Measurements from ENCODE around the gene CITED2.
"Not testable (repeated sequence)": the region's sequence is repeated elsewhere in the genome, so short reads cannot be mapped to it uniquely, and the experiment has no call there.

The CITED2 gene

DNA sequence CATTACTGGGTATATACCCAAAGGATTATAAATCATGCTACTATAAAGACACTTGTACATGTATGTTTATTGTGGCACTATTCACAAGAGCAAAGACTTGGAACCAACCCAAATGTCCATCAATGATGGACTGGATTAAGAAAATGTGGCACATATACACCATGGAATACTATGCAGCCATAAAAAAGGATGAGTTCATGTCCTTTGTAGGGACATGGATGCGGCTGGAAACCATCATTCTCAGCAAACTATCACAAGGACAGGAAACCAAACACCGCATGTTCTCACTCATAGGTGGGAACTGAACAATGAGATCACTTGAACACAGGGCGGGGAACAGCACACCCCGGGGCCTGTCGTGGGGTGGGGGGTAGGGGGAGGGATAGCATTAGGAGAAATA is 10.7 kb downstream of the CITED2 start:
- not testable (repeated sequence) for DNase-seq

DNA sequence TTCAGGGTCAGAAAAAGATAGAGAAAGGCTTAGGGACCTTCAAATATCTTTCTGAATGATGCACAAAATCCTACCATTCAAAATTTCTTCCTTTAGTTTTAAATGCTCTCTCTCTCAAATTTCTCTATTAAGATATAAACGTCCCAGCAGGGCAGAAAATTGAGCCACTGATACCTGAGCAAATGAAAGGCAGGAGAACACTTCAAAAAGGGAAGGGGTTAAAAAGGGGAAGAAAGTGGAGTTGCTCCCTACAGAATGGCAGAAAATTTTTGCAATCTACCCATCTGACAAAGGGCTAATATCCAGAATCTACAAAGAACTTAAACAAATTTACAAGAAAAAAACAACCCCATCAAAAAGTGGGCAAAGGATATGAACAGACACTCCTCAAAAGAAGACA is 11.3 kb downstream of the CITED2 start:
- DNase-seq: not testable (repeated sequence)

DNA sequence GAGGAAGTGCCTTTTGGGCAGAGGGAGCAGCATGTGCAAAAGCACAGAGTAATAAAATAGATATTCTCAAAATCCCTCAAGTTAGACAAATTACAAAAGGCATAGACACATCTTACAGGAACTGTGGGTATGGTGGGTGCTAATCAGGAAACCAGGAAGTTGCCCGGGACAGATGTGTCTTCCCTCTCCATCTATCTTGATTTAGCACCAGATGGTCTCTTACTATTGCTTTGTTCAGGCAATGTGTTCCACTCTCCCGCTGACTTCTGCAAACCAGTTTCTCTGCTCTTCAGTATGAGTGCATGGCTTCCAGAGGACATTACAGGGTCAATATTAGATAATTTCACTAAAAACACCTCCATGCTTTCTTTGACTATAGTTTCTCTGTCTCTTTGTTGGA is 13.2 kb downstream of the CITED2 start:
- no peak for DNase-seq

DNA sequence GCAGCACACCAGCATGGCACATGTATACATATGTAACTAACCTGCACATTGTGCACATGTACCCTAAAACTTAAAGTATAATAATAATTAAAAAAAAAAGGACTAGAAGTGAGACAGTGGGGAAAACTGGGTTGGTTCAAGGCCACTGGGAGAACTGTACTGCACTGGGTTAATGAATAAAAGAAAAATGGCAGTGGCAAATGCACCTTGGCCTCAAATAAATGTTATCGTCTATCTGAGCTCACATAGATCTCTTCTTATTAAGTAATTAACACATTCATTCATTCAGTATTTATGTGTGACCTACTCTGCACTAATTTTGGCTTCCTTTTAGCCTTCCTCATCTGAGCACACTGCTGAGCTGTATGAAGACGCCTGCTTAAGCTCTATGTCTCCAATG is 17.5 kb downstream of the CITED2 start:
- no peak for DNase-seq

DNA sequence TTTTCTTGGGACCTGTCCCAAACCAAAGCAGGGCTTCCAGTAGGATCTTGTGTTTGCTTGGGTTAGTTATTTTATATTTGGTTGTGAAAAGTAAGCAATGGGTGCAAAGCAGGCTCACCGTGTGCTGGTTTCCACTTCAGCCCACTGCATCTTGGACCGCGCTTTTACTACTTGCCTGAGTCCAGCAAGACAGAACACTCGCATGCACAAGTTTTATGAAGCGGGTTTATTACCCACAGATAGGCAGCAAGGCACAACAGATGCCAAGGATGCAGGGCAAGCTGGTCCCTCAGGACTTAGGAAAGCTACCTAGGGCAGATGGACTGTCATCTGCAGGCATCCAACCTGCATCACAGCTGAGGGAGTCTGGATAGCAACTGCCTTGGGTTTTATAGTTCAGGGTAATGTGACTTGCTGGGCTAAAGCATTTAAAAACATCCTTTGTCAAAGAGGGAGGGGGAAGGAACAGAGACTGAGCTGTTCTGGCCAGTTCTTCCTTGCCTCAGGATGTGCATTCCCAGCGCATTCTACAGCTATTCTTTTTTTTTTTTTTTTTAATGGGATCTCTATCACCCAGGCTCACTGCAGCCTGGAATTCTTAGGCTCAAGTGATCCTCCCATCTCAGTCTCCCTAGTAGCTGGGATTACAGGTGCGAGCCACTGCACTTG is 18.5 kb downstream of the CITED2 start:
- no peak for DNase-seq

DNA sequence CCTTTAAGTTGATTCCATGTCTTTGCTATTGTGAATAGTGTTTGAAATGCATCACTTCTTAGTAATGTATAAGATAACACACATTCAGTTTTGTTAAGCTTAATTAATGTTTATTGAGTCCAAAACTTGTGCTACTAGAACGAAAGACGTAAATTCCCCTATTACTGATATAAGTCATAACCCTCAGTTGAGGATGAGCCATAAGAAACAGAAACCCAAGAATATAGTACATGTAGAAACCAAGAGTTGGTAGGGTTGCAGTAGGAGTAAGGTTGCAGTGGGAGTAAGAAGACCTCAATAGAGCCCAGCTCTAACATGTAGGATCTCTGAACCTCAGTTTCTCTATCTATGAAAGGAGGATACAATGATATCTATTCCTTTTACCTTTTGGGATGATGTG is 19.3 kb downstream of the CITED2 start:
- no peak for DNase-seq

DNA sequence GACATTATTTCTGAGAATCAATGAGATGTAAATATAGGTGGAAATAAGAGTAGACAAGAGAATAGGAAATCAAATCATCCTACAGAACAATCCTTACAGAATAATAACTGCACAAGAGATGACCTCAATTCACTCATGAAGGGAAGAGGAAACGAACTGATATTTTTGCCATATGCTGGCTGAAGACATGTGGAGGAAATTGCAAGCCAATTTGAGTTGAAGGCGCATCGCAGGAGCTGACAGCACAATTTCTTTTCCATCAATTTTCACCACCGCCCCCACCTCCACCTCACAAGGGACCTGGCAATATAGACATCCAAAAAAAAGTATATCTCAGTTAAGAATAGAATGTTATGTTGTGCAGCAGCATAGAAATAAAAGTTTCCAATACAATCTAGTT is 20.3 kb downstream of the CITED2 start:
- no peak for DNase-seq

DNA sequence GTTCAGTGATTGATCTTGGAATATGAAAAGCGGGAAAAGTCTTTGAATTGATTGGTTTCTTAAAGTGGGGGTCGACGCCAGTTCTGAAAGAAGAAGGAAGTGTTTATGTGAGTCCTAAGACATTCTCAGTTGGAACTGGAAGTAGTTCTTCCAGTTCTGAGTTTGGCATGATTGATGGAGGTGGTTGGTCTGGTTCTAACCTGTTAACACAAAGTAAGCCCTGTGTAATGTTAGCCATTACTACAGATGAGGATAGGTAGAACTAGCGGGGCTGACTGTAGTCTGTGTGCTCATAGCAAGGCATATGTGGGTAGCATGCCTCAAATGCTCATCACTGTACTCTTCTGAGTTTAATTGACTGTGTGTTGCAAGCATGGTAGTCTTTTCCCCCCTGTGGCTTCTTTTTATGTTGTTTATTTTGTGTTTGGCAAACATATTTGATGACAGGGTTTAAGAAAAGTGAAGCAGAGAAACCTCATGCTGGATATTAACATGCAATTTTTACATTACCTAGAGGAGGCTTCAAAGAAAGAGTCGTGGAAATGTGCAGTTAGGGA is 24.9 kb downstream of the CITED2 start:
- DNase-seq: no peak

DNA sequence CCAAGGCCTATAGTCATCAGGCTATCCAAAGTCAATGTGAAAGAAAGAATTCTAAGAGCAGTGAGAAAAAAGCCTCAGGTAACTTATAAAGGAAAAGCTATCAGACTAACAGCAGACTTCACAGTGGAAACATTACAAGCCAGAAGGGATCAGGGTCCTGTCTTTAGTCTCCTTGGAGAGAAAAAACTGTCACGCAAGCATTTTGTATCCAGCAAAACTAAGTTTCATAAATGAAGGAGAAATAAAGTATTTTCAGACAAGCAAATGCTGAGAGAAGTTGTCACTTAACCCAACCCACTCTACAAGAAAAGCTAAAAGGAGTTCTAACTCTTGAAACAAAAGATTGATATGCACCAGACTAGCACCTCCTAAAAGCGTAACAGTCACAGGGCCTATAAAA is 28.1 kb downstream of the CITED2 start:
- no peak for DNase-seq

DNA sequence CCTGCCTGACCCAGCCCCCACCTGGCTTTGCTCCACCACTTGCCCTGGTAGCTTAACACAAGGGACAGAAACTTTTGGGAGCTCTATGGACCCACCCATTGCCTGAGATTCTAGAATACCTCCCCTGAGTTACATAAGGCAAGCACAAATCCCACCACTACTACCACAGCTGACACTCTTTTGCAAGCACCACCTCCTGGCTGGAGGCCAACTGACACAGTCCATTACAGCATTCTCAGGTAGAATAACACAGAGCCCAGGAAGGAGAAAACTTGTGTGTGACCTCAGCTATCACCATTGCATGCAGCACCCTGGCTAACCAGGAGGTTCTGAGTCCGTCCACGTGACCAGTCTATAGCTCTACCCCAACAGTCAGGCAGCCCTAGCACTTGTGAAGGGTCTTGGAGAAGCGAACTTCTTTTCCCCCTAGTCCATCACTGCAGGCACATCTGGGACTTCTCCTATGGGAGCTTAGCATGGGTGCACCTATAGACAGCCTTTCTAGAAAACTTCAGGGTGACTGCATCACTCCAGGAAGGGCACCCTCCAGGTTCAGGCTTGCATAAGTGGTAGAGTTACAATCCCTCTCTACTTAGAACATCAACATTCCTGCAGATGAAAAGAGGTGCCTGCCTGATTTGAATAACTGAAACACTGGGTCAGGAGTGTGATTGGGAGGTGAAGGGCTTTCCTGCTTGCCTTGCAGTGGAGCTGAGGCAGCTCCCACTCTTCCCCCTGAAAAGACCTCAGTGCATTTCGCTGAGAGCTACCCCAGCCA is 30.1 kb downstream of the CITED2 start:
- no peak for DNase-seq

DNA sequence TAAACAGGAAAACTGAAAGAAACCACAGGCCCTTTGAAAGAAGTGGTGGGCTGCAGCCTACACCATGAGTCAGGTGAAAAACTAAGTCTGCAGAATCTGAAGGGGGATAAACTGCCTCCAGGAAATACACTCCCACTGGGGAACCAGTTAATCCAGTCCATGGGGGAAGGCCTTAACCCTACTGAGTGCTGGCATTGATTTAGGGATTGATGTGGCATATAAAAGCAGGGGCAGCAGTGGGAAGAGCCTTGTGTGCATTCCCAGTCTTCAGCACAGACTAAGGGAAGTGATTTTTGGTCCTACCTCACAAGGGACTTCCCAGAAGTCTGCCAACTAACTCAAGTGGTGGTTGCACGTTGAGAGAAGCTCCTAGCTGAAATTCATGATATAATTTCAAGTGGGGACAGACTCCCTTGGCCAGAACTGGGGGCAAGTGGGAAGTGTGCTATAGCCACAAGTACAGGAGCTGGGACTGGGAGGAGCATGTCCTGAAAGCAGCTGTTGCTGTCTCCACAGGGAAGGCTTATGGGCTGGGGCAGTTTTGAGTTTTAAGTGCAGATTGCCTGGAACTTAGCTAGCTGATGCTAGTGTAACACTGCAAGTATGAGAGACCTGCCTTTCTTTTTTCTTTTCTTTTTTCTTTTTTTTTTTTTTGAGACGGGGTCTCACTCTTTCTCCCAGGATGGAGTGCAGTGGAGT is 31.2 kb downstream of the CITED2 start:
- DNase-seq: no peak

DNA sequence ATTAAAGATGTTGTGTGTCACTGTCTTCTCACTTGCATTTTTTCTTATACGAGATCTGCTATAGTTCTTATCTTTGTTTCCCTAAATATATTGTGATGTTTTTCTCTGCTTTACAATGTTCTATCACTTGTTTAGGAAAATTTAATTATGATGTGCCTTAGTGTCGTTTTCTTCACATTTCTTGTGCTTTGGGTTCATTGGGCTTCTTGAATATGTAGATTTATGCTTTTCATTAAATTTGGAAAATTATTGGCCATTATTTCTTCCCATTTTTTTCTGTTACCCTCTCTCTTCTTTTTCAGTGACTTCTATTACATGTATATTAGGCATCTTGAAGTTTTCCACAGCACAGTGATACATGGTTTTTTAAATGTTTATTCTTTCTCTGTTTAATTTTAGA is 33.4 kb downstream of the CITED2 start:
- DNase-seq: no peak

DNA sequence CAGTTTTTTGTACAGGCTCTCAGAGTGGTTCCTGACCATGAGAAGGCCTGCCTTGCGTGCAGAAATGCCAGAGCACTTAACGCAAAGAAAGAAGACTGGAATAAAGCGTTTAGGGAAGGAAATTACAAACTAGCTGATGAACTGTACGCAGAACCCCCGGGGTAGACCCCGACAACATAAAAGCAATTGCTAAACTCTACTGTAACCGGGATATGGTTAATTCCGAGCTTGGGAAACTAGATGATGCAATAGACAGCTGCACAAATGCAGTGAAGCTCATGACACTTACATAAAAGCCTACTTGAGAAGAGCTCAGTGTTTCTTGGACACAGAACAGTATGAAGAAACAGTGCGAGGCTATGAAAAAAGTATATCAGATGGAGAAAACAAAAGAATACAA is 35.7 kb downstream of the CITED2 start:
- peak; percentile 65 for DNase-seq

DNA sequence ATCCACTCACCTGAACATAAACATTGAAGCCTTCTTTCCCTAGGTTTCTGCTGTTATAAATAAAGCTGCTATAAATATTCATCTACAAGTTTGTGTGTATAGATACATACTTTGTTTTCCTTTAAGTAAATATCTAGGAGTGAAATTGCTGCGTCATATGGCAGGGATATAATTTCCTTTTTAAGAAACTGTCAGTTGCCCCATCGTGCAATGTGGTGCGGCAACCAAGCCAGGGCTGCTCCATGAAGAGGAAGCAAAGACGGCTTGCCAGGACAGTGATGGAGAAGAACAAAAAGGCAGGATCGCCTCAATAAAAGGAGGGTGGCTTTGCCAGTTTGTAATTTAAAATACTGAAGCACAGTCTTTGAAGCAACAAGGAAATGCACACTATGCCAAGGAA is 36.6 kb downstream of the CITED2 start:
- DNase-seq: no peak

DNA sequence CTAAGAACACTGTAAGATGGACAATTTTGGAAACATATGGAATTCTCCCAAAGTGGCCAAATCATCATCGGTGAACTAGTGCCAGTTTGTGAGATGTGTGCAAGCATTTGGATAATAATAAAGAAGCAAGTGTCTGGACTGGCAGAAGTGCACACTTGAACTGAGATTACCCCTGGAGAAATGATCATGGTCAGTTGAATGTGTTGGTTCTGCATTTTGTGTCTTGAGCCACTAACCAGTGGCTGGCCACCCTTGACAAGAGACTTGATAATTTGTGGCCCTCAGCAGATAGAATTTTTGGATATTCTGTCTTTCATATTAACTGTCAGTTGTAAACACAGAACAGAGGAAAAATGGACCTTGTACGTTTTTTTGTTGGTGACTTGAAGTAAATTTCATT is 37.4 kb downstream of the CITED2 start:
- DNase-seq: no peak

DNA sequence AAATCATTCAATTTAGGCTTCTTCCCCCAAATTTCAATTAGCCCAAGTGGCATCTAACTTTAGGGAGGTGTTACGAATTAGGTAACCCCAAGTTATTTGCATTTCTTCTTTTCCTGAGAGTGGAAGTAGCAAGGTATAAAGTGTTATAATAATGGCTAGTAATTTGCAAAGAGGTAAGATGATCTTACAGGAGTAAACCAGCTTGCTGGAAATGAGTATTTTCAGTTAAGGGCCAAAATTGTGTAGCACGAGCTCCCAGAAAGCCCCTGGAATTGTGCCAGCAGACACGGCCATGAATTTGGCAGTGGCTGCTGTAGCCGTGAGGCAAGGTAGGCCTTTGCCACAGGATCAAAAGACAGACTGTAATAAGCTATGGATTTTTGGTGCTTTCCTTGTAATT is 38.0 kb downstream of the CITED2 start:
- DNase-seq: no peak

DNA sequence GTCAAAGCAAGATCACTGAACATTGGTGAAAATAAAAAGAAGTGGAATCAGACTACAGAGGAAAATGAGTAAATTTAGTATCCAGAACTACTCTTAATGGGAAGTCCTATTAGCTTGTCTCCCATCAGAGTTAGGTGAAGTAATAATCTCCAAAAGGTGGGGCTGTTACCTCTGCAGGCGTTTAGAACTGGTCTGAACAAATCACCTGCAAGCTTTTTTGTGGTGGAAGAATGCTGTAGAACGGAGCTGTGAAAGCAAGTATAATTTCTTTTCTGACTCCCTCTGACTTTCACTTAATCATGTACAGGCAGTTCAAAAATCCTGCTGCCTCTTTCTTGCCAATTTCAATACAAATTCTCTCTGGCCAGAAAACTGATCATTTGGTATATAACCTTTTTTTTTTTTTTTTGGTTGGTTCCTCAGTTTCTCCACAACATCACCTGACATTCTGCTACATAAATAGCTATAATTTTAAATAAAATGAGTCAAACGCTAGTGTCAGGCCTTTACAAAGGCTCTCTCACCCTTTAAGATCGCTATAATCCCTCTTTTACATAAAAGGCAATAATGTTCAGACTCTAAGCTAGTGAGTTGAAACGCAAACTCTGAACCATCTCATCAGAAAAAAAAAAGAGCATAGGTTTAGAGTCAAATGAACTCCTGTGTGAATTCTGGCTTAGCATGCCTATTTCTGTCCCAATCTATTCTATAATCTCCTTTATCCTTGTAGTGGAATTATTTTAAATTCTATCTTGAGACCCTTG is 38.8 kb downstream of the CITED2 start:
- DNase-seq: no peak

DNA sequence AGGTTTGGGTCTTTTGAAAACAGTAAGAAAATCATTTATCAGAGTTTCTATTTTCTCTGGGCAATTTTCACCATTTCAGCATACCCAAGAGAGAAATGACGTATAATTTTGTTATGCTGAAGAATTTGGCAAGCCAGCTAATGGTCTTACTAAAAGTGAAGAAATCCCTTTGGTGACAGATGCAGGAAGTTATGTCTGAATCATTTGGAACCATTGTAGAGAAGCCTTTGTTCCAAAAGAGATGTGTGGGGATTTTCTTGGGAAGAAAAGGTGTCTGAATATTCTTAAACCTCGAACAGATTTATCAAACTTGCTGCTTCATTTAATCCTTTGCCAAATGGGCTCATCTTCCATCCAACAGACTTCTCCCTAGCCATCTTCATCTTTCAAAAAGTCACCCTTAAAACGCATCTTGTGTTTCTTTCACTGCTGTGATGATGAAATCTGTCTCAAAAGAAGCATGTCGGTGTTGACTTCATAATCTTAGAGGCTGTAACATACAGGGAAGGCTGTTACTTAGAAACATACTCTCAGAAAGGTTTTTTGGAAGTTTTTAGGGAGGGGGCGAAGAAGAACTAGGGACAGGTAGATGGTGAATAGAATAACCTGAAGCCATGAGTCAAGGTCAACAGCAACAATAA is 39.5 kb downstream of the CITED2 start:
- peak; percentile 97 for DNase-seq

DNA sequence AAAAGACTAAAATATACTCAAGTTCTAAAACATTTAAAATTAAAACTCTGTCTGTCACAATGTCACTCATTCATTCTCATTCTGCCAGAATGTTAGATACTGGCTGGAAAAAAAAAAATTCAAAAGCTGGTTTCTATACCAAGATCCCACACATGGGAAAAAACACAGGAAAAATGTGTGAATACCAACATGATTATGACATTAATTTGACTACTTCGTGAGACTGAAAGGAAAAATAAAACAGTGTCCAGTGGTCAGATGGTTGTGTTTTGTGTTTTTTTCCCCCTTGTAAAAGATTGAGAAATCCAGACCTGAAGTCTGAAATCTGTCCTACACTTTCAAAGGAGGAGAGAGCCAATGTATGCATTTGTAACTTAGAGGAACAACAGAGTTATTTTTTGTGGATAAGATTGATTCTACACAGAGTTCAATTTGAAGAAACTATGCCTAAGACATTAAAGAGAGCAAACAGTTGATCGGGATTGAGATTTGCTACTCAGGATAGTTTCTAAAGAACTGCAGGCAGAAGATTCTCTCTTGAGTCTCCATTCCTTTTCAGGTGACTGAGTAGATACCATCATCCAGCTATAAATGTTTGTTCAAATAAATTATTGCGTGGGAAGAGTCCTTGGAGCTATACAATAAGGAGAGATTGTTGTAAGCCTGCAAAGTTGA is 43.5 kb downstream of the CITED2 start:
- peak; percentile 17 for DNase-seq

DNA sequence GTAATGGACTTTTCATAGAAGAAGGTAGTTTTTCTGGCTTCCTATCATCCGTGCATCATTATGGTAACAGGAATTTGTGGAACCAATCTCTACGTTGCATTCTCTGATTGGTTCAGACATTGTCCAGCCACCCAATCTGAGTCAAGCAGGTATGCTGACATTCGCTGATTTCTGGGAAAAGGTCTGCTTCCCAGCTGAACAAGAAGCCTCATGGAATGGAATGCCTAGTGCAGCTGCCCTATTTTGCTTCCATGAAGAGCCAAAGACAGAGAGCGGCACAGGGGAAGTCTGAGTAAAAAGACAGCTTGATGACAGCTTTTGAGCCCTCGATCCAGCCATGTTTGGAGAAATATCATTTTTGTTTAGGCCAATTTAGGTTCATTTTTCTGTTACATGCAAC is 44.1 kb downstream of the CITED2 start:
- DNase-seq: peak; percentile 22

DNA sequence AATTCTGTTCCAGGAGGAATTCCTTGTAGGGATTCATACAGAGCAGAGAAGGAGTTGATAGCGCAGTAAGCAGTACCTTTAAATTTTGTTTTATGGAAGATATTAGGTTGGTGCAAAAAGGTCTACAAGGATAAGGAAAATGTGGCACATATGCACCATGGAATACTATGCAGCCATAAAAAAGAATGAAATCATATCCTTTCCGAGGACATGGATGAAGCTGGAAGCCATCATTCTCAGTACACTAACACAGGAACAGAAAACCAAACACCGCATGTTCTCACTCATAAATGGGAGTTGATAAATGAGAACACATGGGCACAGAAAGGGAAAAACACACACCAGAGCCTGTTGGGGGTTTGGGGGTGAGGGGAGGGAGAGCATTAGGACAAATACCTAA is 45.2 kb downstream of the CITED2 start:
- no peak for DNase-seq

DNA sequence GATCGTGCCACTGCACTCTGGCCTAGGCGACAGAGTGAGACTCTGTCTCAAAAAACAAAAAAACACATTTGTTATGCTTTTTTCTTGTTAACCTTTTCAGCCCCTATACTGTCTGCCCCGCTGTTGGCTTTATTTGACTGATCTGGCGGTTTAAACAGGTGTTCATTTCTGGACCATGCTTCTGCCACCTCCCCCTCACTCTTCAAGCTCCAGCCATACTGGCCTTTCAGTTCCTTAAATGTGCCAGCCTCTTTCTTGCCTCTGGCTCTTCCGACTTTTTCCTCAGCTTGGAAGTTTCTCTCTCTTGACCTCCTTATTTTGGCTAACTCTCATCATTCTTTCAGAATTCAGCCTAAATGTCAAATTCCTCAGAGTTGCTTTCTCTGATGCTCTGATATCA is 47.4 kb downstream of the CITED2 start:
- DNase-seq: no peak

Measured in fibroblast of upper back skin (primary cell).